Ovary (tissue), 9 donors: ENCODE data around the gene ACAD8. TPM values are rescaled to one million over a fixed set of nuclear protein-coding genes. Genes with fewer than 3 reads are reported as not detected.

Source experiments
- DNase-seq, 5 donors: peaks; one replicate each; pipeline ENCODE4 v3.0.0-alpha.2; 2019 to 2020
- H3K27ac ChIP-seq, 2 donors: fragments of 200-600 bp; one replicate each; pipeline versions ENCODE4 v1.5.1 to v1.8.0; 2019 to 2022
- H3K27me3 ChIP-seq: fragments of 200-600 bp; one replicate; pipeline ENCODE4 v1.8.0; 2022
- H3K36me3 ChIP-seq: fragments of 200-600 bp; sonication (generic); one replicate; pipeline ENCODE4 v1.5.1; 2019
- H3K4me1 ChIP-seq: one replicate; pipeline ENCODE4 v1.8.1; 2013; ENCODE audit warnings: mild to moderate bottlenecking, moderate library complexity; ENCODE audit not compliant: insufficient read depth
- H3K4me3 ChIP-seq: fragments of 200-600 bp; sonication (generic); one replicate; pipeline ENCODE4 v1.5.1; 2017
- H3K9me3 ChIP-seq, 2 donors: fragments of 200-600 bp in 1 of 2; sonication (generic) in 1 of 2; one replicate each; pipeline versions ENCODE4 v1.5.1 to v1.8.1; 2013 to 2019; ENCODE audit warnings: mild to moderate bottlenecking in 1 of 2, moderate library complexity in 1 of 2
- CTCF ChIP-seq, 3 donors: fragments of 450-650 bp in 2 of 3; fragments of 200-600 bp in 1 of 3; IDR thresholded peaks; one replicate each; pipeline versions ENCODE4 v1.5.1 to v1.8.0; 2016 to 2022; ENCODE audit warnings: antibody characterized with exemption in 3 of 3, mild to moderate bottlenecking in 1 of 3
- EP300 ChIP-seq: sonication (generic); formaldehyde crosslinking; IDR thresholded peaks from one replicate; pipeline ENCODE4 v1.6.1; 2017; ENCODE audit warnings: antibody characterized with exemption
- POLR2A ChIP-seq: fragments of 450-650 bp; IDR thresholded peaks from one replicate; pipeline ENCODE4 v1.6.1; 2017; ENCODE audit warnings: antibody characterized with exemption, mild to moderate bottlenecking, moderate library complexity
- WGBS, 3 donors: extraction: QIAGEN DNeasy Blood & Tissue Kit in 1 of 3; methylation state at CpG; one replicate each; pipeline versions ENCODE4 v1.1.5 to v1.1.7; 2013 to 2017; 5-methylcytosine and 5-hydroxymethylcytosine counted together
- intact Hi-C, 4 donors: fragments of 100-400 bp; cut with DNase I; formaldehyde crosslinking; loops; one replicate each; pipeline versions ENCODE4 v1.11.0 to v1.15.1; 2022 to 2023
- polyA plus RNA-seq, 2 donors: library from polyadenylated mRNA; stranded (reverse); fragments of 200-250 nt in 1 of 2; fragments of 350-450 nt in 1 of 2; fragmentation: Illumina TruSeq in 1 of 2; extraction: RNeasy Lipid Tissue Mini Kit (QIAGEN cat#74804) in 1 of 2; gene quantifications; one replicate each; pipeline ENCODE4 v1.2.3, GENCODE V29; 2013 to 2014
- total RNA-seq, 7 donors: library from RNA; depleted of rRNA in 2 of 7; stranded (reverse); fragments of >200 nt in 2 of 7; fragmentation: NEBNext Ultra II Directional in 3 of 7; extraction: Animal tissue kit (Norgen Biotek cat#: 25700) in 3 of 7; gene quantifications; one replicate each; pipeline versions ENCODE4 v1.1.0 to v1.2.4, GENCODE V29; 2016 to 2023
- donor health status: DM: no; HTN: no; CAD: no; lungs with moderate emphysema.
- donor health status: DM: no; HTN: no; CAD: no.
- donor health status: Bipolar disorder and iron deficiency.
- donor health status: DM: yes; HTN: yes; CAD: no.
- donor health status: DM: no; HTN: no; CAD: no.
- donor health status: DM: yes; HTN: yes; CAD: no.

The ACAD8 gene
- total and polyA plus RNA-seq, 9 donors: 14.4 to 27.5 (median 20.4) TPM

- Histone ChIP-seq H3K4me3 (no peak overlapping the region), H3K4me1 (peaks cover 6% of the 10 kb centered on the region), H3K36me3 (no peaks in the 10 kb centered on the region), H3K27ac (no peak overlapping the region), H3K27me3 (no peaks in the 10 kb centered on the region), H3K9me3 (no peaks in the 10 kb centered on the region)
- 30 to 33% (median 32%) methylated on average over 18 of the region's 18 CpGs for WGBS, 3 donors
- intact Hi-C loops: no loop called here
- no peak for DNase-seq
- no peak for TF ChIP-seq EP300
- TF ChIP-seq CTCF (IDR thresholded peaks at IDR 0.05): no peak
- TF ChIP-seq POLR2A: no peak
These were observed 19.3 kb downstream of the ACAD8 start for GRCh38 chr11:134272381-134273316.

- H3K27ac ChIP-seq: no peak overlapping the region
- peaks cover 6% of the 10 kb centered on the region for H3K4me1 ChIP-seq
- H3K9me3 ChIP-seq: peaks cover 0 to 2% of the 10 kb centered on the region in 2 donors
- no peak for DNase-seq
- TF ChIP-seq POLR2A (no peak), EP300 (no peak), CTCF (IDR thresholded peaks at IDR 0.05) (no peak)
- no peak overlapping the region for H3K4me3 ChIP-seq
- no peaks in the 10 kb centered on the region for H3K27me3 ChIP-seq
- 32 to 38% (median 36%) methylated on average over 3 of the region's 3 CpGs for WGBS, 3 donors
- intact Hi-C loops: no loop called here
- no peaks in the 10 kb centered on the region for H3K36me3 ChIP-seq
These were observed 19.9 kb downstream of the ACAD8 start for GRCh38 chr11:134273317-134273712.

GRCh38 chr11:134275188-134275533 lies 21.8 kb downstream of the ACAD8 start:
- H3K4me1 ChIP-seq: peaks cover 6% of the 10 kb centered on the region
- TF ChIP-seq EP300 (no peak), POLR2A (no peak)
- WGBS, 3 donors: 16 to 22% (median 18%) methylated on average over 5 of the region's 5 CpGs
- no peak for DNase-seq
- H3K27ac ChIP-seq: no peak overlapping the region
- no peaks in the 10 kb centered on the region for H3K27me3 ChIP-seq
- H3K36me3 ChIP-seq: no peaks in the 10 kb centered on the region
- H3K9me3 ChIP-seq: peaks cover 0 to 3% of the 10 kb centered on the region in 2 donors
- intact Hi-C loops: no loop called here
- no peak overlapping the region for H3K4me3 ChIP-seq

GRCh38 chr11:134275534-134276395 lies 22.4 kb downstream of the ACAD8 start, which contains the start of gene GLB1L3:
TSS of gene GLB1L3 (plus strand) at chr11:134276379. CDS start at chr11:134276741, 362 bp downstream.
- TF ChIP-seq EP300: no peak
- no peak for DNase-seq
- 3 to 4% (median 3%) methylated on average over 67 to 68 of the region's 68 CpGs for WGBS, 3 donors
- H3K27me3 ChIP-seq: no peaks in the 10 kb centered on the region
- no peaks in the 10 kb centered on the region for H3K36me3 ChIP-seq
- intact Hi-C loops: no loop called here
- peaks cover 6% of the 10 kb centered on the region for H3K4me1 ChIP-seq
- no peak within 1 kb of the TSS for H3K27ac ChIP-seq
- H3K4me3 ChIP-seq: peak within 1 kb of the TSS; percentile 30
- peaks cover 0 to 3% of the 10 kb centered on the region in 2 donors for H3K9me3 ChIP-seq

- H3K4me1 ChIP-seq: peaks cover 6% of the 10 kb centered on the region
- WGBS, 3 donors: 0 to 1% (median 1%) methylated on average over 63 to 88 of the region's 88 CpGs
- H3K27ac ChIP-seq: no peak overlapping the region
- DNase-seq: no peak
- TF ChIP-seq POLR2A (no peak), EP300 (no peak), CTCF (IDR thresholded peaks at IDR 0.05) (no peak)
- intact Hi-C loops: no loop called here
- H3K27me3 ChIP-seq: no peaks in the 10 kb centered on the region
- no peaks in the 10 kb centered on the region for H3K36me3 ChIP-seq
- H3K9me3 ChIP-seq: peaks cover 0 to 3% of the 10 kb centered on the region in 2 donors
- H3K4me3 ChIP-seq: peak overlapping the region; percentile 30
These were observed 23.2 kb downstream of the ACAD8 start for GRCh38 chr11:134276396-134277182.
